Smooth muscle cell (in vitro differentiated cells): ENCODE results near the gene MYBPH. TPM values are rescaled to one million over a fixed set of nuclear protein-coding genes. Genes with fewer than 3 reads are reported as not detected.
A peak's percentile ranks its signal among the peaks of the same experiment; 100 is the strongest.

Source experiments
- DNase-seq: peaks from one replicate; lab custom pipeline; 2025; ENCODE audit not compliant: unreplicated experiment; lab: John Stamatoyannopoulos, UW
- H2AFZ ChIP-seq: fragments of 200-600 bp; sonication (generic); 2 replicates; pipeline ENCODE4 v1.6.0; 2016; ENCODE audit warnings: antibody characterized with exemption, low read depth, mild to moderate bottlenecking
- H3F3A ChIP-seq: fragments of 200-600 bp; sonication (generic); 2 replicates; pipeline ENCODE4 v1.6.0; 2017; ENCODE audit warnings: antibody characterized with exemption, low read depth
- H3K27ac ChIP-seq: fragments of 200-600 bp; sonication (generic); 2 replicates; pipeline ENCODE4 v1.5.1; 2016; ENCODE audit warnings: low read depth, mild to moderate bottlenecking
- H3K27me3 ChIP-seq: fragments of 200-600 bp; sonication (generic); 2 replicates; pipeline ENCODE4 v1.6.1; 2016; ENCODE audit warnings: low read depth, mild to moderate bottlenecking
- H3K36me3 ChIP-seq: fragments of 200-600 bp; sonication (generic); 2 replicates; pipeline ENCODE4 v1.5.1; 2016; ENCODE audit warnings: low read depth
- H3K4me1 ChIP-seq: fragments of 200-600 bp; sonication (generic); 2 replicates; pipeline ENCODE4 v1.5.1; 2016; ENCODE audit warnings: low read depth
- H3K4me2 ChIP-seq: fragments of 200-600 bp; sonication (generic); 2 replicates; pipeline ENCODE4 v1.6.0; 2016; ENCODE audit warnings: mild to moderate bottlenecking
- H3K4me3 ChIP-seq: fragments of 200-600 bp; sonication (generic); 2 replicates; pipeline ENCODE4 v1.5.1; 2016; ENCODE audit warnings: mild to moderate bottlenecking
- H3K79me2 ChIP-seq: fragments of 200-600 bp; sonication (generic); 2 replicates; pipeline ENCODE4 v1.6.0; 2016; ENCODE audit warnings: low read depth, mild to moderate bottlenecking
- H3K9ac ChIP-seq: fragments of 200-600 bp; sonication (generic); 2 replicates; pipeline ENCODE4 v1.6.0; 2016; ENCODE audit warnings: low read depth
- H3K9me3 ChIP-seq: fragments of 200-600 bp; sonication (generic); replicated peaks from 2 replicates; pipeline ENCODE4 v1.5.1; 2016; ENCODE audit warnings: low read depth
- H4K20me1 ChIP-seq: fragments of 200-600 bp; sonication (generic); 2 replicates; pipeline ENCODE4 v1.6.0; 2016; ENCODE audit warnings: low read depth
- WGBS: methylation state at CpG from one replicate; pipeline ENCODE4 v1.1.7; 2016; ENCODE audit warnings: low lambda C conversion rate; 5-methylcytosine and 5-hydroxymethylcytosine counted together
- polyA plus RNA-seq: library from polyadenylated mRNA; unstranded; fragments of >200 nt; fragmentation: Nextera tagmentation; extraction: Ambion mirVana; gene quantifications from 2 replicates; pipeline ENCODE4 v1.2.1, GENCODE V29; 2016
- total RNA-seq: library from RNA; depleted of rRNA; stranded (reverse); fragments of >200 nt; gene quantifications from 2 replicates; pipeline ENCODE4 v1.2.3, GENCODE V29; 2014
- TF ChIP-seq, protein P1 (sequence below): fragments of 200-600 bp; sonication (generic); IDR thresholded peaks from 2 replicates; pipeline ENCODE4 v1.5.1; 2017; ENCODE audit warnings: borderline replicate concordance, mild to moderate bottlenecking, antibody characterized with exemption; ENCODE audit not compliant: insufficient read depth, poor library complexity, severe bottlenecking

Gene MYBPH, protein sequence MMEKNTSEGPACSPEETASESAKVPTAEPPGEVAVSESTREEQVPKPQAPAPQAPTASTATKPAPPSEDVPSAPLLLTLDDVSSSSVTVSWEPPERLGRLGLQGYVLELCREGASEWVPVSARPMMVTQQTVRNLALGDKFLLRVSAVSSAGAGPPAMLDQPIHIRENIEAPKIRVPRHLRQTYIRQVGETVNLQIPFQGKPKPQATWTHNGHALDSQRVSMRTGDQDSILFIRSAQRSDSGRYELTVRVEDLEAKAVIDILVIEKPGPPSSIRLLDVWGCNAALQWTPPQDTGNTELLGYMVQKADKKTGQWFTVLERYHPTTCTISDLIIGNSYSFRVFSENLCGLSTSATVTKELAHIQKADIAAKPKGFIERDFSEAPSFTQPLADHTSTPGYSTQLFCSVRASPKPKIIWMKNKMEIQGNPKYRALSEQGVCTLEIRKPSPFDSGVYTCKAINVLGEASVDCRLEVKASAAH
- total RNA-seq (0.67 TPM in 1 of 2 replicates, not detected in the other), polyA plus RNA-seq (0.51 and 1.7 TPM in 2 replicates)

DNA sequence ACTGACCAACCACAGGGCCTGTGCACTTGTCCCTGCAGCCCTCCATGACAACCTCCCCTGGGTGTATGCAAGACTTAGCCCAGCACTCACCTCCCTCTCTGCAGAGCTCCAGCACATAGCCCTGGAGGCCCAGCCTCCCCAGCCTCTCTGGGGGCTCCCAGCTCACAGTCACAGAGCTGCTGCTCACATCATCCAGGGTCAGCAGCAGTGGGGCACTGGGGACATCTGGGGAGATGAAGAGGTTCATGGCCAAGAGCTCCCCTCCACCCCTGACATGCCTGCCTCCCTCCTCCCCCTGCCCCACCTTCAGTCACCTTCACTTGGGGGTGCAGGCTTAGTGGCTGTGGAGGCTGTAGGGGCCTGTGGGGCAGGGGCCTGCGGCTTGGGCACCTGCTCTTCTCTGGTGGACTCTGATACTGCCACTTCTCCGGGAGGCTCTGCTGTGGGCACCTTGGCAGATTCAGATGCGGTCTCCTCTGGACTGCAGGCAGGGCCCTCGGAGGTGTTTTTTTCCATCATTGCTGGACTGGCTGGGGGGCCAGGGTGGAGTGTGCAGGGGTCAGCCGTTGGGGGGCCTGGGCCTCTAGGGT, at the start of gene MYBPH:
Gene MYBPH (minus strand): TSS at position 590 of the 590 bp plus-strand sequence. CDS start 71 bp downstream, at position 519.
- no peak within 1 kb of the TSS for H3K4me3 ChIP-seq
- peak within 1 kb of the TSS; percentile 67 for H3K4me2 ChIP-seq
- WGBS = 87% methylated on average over 5 of the region's 5 CpGs
- no peaks in the 10 kb centered on the region for H3K27me3 ChIP-seq
- H3K36me3 ChIP-seq = no peaks in the 10 kb centered on the region
- no peak for DNase-seq
- peak within 1 kb of the TSS; percentile 88 for H3K27ac ChIP-seq
- no peaks in the 10 kb centered on the region for H4K20me1 ChIP-seq
- H3F3A ChIP-seq = peaks cover 10% of the 10 kb centered on the region
- H3K79me2 ChIP-seq = no peaks in the 10 kb centered on the region
- no peaks in the 10 kb centered on the region for H3K9me3 ChIP-seq
- TF ChIP-seq, protein P1, sequence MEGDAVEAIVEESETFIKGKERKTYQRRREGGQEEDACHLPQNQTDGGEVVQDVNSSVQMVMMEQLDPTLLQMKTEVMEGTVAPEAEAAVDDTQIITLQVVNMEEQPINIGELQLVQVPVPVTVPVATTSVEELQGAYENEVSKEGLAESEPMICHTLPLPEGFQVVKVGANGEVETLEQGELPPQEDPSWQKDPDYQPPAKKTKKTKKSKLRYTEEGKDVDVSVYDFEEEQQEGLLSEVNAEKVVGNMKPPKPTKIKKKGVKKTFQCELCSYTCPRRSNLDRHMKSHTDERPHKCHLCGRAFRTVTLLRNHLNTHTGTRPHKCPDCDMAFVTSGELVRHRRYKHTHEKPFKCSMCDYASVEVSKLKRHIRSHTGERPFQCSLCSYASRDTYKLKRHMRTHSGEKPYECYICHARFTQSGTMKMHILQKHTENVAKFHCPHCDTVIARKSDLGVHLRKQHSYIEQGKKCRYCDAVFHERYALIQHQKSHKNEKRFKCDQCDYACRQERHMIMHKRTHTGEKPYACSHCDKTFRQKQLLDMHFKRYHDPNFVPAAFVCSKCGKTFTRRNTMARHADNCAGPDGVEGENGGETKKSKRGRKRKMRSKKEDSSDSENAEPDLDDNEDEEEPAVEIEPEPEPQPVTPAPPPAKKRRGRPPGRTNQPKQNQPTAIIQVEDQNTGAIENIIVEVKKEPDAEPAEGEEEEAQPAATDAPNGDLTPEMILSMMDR = no peak
- no peak within 1 kb of the TSS for H3K9ac ChIP-seq
- peaks cover 23% of the 10 kb centered on the region for H3K4me1 ChIP-seq
- no peak within 1 kb of the TSS for H2AFZ ChIP-seq

DNA sequence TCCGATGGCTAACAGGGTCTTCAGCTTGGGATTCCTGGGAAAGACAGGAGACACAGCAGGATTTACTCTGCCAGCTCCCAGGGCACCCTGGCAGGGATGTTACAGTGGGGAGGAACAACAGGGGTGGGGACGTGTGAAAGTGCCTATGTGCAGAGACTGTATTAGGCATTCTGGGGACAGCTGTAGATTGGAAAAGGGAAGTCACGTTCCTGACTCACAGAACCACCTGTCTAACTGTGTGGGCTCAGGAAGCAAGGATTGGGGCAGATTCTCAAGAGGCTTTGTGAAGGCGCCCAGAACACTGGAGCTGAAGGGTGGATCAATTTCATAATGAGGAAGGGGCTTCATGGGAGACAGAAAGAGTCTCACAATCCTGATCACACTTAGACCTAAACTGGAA, 49.4 kb upstream of the MYBPH start:
- 88% methylated on average over 4 of the region's 4 CpGs for WGBS
- peaks cover 20% of the 10 kb centered on the region for H3K27me3 ChIP-seq
- no peak for DNase-seq

DNA sequence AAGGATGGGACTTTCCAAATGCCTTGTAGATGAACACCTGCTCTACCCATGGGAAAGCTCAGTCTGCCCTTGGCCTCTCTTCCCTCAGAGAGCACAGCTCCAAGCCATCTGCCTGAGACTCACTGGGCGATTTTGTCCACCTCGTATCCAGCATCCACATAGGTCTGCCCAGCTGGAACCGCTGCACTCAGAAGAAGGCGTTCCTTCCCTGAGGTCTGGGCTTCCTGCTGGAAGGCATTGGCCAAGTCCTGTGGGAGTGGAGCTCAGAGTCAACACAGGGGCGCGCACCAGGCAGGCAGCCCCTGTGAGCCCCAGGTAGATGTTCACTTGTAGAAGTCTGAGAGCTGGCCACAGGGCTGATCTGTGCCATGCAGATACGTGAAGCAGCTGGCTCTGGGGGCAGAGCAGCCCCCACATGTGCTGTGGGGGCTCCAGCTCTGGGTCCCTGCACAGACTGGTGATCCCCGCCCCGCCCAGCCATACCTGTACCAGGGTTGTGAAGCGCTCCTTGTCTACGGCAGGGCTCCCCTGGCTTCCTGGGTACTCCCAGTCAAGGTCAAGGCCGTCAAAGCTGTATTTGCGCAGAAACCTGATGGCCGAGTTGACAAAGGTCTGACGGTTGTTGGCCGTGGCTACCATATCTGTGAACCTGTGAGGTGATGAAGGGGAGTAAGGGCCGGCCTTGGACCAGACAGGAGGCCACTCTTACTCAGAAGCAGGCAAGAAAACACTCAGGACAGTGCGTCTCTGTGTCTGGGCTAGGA, 47.6 kb upstream of the MYBPH start:
- no peak overlapping the region for H3K4me2 ChIP-seq
- H2AFZ ChIP-seq = no peak overlapping the region
- H3K27me3 ChIP-seq = peaks cover 20% of the 10 kb centered on the region
- 94% methylated on average over 18 of the region's 18 CpGs for WGBS
- DNase-seq = no peak
- H3K27ac ChIP-seq = no peak overlapping the region
- H3K79me2 ChIP-seq = no peaks in the 10 kb centered on the region
- H3K9me3 ChIP-seq = no peaks in the 10 kb centered on the region
- no peaks in the 10 kb centered on the region for H3K36me3 ChIP-seq
- no peaks in the 10 kb centered on the region for H3F3A ChIP-seq
- no peak overlapping the region for H3K4me3 ChIP-seq
- H3K4me1 ChIP-seq = no peaks in the 10 kb centered on the region
- H3K9ac ChIP-seq = no peak overlapping the region
- TF ChIP-seq, protein P1 = no peak
- H4K20me1 ChIP-seq = no peaks in the 10 kb centered on the region

More for the DNA sequence above, 49.4 kb upstream of the MYBPH start:
- Histone ChIP-seq H3K9ac (no peak overlapping the region), H3K4me1 (no peaks in the 10 kb centered on the region), H4K20me1 (no peaks in the 10 kb centered on the region), H3K79me2 (no peaks in the 10 kb centered on the region), H3K36me3 (no peaks in the 10 kb centered on the region), H3K4me2 (no peak overlapping the region), H3K27ac (no peak overlapping the region), H3F3A (no peaks in the 10 kb centered on the region), H3K9me3 (no peaks in the 10 kb centered on the region), H2AFZ (no peak overlapping the region), H3K4me3 (no peak overlapping the region)
- TF ChIP-seq, protein P1 = no peak
